ENCODE results near the gene ARPC1A. TPM values are rescaled to one million over a fixed set of nuclear protein-coding genes. Genes with fewer than 3 reads are reported as not detected.
A peak's percentile ranks its signal among the peaks of the same experiment; 100 is the strongest.
"Not testable (repeated sequence)": the region's sequence is repeated elsewhere in the genome, so short reads cannot be mapped to it uniquely, and the experiment has no call there.

The ARPC1A gene
- total and polyA plus RNA-seq, 12 donors = 93.1 to 213 (median 134) TPM

DNA sequence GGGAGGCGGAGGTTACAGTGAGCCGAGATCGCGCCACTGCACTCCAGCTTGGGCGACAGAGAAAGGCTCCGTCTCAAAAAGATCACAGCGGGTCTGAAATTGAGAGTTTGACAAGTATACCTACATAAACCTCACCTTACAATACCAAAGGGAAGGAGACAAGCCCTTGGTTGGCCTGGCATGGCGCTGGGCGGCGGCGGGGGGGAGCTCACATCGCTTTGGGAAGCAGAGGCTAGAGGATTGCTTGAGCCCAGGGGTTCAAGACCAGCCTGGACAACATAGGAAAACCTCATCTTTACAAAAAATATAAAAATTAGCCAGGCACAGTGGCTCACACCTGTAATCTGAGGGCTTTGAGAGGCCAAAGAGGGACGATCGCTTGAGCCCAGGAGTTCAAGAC is 1.1 kb upstream of the ARPC1A start:
- Histone ChIP-seq H3K27ac (no peak overlapping the region), H3K9me3 (no peaks in the 10 kb centered on the region), H3K4me3 (peak overlapping the region in 7 of 10 donors; percentile 86 to 100 (median 94)), H3K36me3 (peaks cover 0 to 12% (median 0%) of the 10 kb centered on the region in 9 donors), H3K4me1 (peaks cover 7 to 57% (median 39%) of the 10 kb centered on the region in 9 donors), H3K27me3 (no peaks in the 10 kb centered on the region)
- intact Hi-C loops (cut with DNase I) = no loop called here
- TF ChIP-seq, protein P1, sequence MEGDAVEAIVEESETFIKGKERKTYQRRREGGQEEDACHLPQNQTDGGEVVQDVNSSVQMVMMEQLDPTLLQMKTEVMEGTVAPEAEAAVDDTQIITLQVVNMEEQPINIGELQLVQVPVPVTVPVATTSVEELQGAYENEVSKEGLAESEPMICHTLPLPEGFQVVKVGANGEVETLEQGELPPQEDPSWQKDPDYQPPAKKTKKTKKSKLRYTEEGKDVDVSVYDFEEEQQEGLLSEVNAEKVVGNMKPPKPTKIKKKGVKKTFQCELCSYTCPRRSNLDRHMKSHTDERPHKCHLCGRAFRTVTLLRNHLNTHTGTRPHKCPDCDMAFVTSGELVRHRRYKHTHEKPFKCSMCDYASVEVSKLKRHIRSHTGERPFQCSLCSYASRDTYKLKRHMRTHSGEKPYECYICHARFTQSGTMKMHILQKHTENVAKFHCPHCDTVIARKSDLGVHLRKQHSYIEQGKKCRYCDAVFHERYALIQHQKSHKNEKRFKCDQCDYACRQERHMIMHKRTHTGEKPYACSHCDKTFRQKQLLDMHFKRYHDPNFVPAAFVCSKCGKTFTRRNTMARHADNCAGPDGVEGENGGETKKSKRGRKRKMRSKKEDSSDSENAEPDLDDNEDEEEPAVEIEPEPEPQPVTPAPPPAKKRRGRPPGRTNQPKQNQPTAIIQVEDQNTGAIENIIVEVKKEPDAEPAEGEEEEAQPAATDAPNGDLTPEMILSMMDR (IDR thresholded peaks at IDR 0.05) = no peak
- ATAC-seq (no peak), DNase-seq (no peak)
- WGBS, 2 donors = 97% methylated on average over 14 of the region's 14 CpGs

DNA sequence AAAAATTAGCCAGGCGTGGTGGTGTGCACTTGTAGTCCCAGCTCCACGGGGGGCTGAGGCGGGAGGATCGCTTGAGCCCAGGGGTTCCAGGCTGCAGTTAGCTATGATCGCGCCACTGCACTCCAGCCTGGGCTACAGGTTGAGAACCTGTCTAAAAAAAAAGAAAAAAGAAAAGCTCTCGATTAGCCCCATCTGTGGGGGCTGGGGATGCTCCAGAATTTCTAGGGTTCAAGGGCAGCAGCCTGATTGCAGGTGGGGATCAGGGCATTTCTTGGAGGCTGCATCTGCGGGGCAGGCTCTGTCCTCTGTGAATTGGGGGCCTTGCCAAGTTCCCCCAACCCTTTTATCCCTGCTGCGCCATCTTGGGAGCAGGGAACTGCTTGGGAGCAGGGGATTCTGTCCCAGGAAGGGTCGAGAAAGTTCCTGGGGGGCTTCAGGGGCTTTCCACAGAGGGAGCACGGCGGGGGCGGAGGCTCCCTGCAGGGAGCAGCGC is 651 bp upstream of the ARPC1A start:
- 22 to 27% methylated on average over 14 of the region's 14 CpGs for WGBS, 2 donors
- intact Hi-C loops (cut with DNase I) = loop anchor here in 1 of 10 donors (1.0 kb wide), 1 partner anchor 182 kb away; no protein-coding TSS in a partner anchor

DNA sequence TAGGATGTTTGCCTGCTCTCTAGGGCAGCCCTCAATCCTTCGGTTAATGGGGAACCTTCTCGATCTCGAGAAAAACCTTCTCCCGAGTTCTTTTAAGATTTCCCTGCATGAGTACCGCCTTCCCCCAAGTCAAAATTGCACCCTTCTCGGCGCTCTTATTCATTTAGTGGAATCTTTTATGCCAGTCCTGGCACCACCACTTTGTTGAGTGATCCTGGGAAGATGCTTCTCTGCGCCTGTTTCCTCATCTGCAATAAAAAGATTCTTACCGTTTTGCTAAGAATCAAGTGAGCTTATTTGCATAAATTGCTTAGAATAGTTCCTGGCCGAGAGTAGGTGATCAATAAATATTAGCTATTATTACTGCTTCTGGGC is 697 bp downstream of the ARPC1A start:
- H3K4me3 ChIP-seq = peak overlapping the region; percentile 75 to 100 (median 90)
- DNase-seq (no peak), ATAC-seq (no peak)
- peaks cover 7 to 65% (median 57%) of the 10 kb centered on the region in 9 donors for H3K4me1 ChIP-seq
- TF ChIP-seq, protein P1 (IDR thresholded peaks at IDR 0.05) = no peak
- intact Hi-C loops (cut with DNase I) = no loop called here
- WGBS, 2 donors = 1 to 3% methylated on average over 10 of the region's 10 CpGs
- H3K9me3 ChIP-seq = no peaks in the 10 kb centered on the region
- H3K36me3 ChIP-seq = peaks cover 0 to 16% (median 0%) of the 10 kb centered on the region in 9 donors
- peak overlapping the region in 9 of 10 donors; percentile 88 to 98 (median 94) for H3K27ac ChIP-seq
- H3K27me3 ChIP-seq = no peaks in the 10 kb centered on the region

More for the DNA sequence above, 651 bp upstream of the ARPC1A start:
- Histone ChIP-seq H3K9me3 (no peaks in the 10 kb centered on the region), H3K27ac (peak overlapping the region in 9 of 10 donors; percentile 88 to 98 (median 94)), H3K4me1 (peaks cover 7 to 62% (median 44%) of the 10 kb centered on the region in 9 donors), H3K36me3 (peaks cover 0 to 12% (median 0%) of the 10 kb centered on the region in 9 donors), H3K4me3 (peak overlapping the region; percentile 75 to 100 (median 90)), H3K27me3 (no peaks in the 10 kb centered on the region)
- no peak for DNase-seq
- TF ChIP-seq, protein P1 (IDR thresholded peaks at IDR 0.05) = no peak
- peak in 4 of 8 donors; percentile 2 to 23 (median 4) for ATAC-seq

DNA sequence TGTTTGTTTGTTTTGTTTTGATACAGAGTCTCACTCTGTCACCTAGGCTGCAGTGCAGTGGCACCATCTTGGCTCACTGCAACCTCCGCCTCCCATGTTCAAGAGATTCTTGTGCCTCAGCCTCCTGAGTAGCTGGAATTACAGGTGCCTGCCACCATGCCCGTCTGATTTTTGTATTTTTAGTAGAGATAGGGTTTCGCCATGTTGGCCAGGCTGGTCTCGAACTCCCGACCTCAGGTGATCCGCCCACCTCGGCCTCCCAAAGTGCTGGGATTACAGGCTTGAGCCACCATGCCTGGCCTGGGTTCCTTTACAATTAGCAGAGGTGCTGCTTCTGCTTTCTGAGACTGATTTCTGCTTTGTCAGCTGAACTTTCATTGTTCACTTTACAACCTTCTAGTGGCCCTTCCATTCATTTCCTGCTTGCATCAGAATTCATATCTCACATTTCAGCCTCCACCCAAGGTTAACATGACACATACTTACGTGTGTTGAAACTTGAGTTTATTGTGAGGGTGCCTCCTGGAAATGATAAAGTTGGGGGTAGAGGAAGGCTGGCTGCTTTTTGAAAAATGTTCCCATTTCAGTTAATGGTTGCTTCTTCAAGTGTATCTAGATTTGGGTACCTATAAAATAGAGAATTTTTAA is 4.7 kb downstream of the ARPC1A start:
- H3K27ac ChIP-seq = peak overlapping the region in 9 of 10 donors; percentile 23 to 94 (median 66)
- H3K9me3 ChIP-seq; DNase-seq; intact Hi-C loops (cut with DNase I); H3K4me3 ChIP-seq; H3K27me3 ChIP-seq: not testable (repeated sequence)
- H3K4me1 ChIP-seq = peaks cover 7 to 73% (median 52%) of the 10 kb centered on the region in 9 donors
- WGBS, 2 donors = 65 to 71% methylated on average over 8 of the region's 8 CpGs
- H3K36me3 ChIP-seq = peaks cover 0 to 45% (median 16%) of the 10 kb centered on the region in 9 donors
- ATAC-seq = peak in 1 of 8 donors; percentile 49

Measured in heart right ventricle (tissue), 16 donors.